CD4-positive, alpha-beta memory T cell (primary cell): ENCODE data around the gene FHOD3. TPM values are rescaled to one million over a fixed set of nuclear protein-coding genes. Genes with fewer than 3 reads are reported as not detected.

Experiments used
- CTCF ChIA-PET: fragments of 350-600 bp; sonication (Branson Sonifier 250); formaldehyde crosslinking; loops from one replicate; lab custom pipeline; 2021; ENCODE audit warnings: inconsistent platforms; ENCODE audit not compliant: partially characterized antibody; lab: Charles Lee
- POLR2A ChIA-PET: fragments of 350-600 bp; sonication (Branson Sonifier 250); formaldehyde crosslinking; loops from one replicate; lab custom pipeline; 2021; ENCODE audit not compliant: partially characterized antibody; lab: Charles Lee
- DNase-seq, 5 donors: peaks; one replicate each; pipeline versions ENCODE4 v3.0.0 to v3.0.0-alpha.2; 2020 to 2022; ENCODE audit warnings: mixed read lengths in 1 of 5
- H3K27ac ChIP-seq: one replicate; pipeline ENCODE4 v1.7.0; 2013; ENCODE audit warnings: low read depth, low read length
- H3K27me3 ChIP-seq: 2 replicates; pipeline ENCODE4 v1.7.0; 2013; ENCODE audit warnings: mild to moderate bottlenecking, low read length, moderate library complexity; ENCODE audit not compliant: insufficient read depth
- H3K36me3 ChIP-seq: 2 replicates; pipeline ENCODE4 v1.7.0; 2013; ENCODE audit warnings: mild to moderate bottlenecking, low read length, moderate library complexity; ENCODE audit not compliant: insufficient read depth
- H3K4me1 ChIP-seq: 2 replicates; pipeline ENCODE4 v1.7.0; 2013; ENCODE audit warnings: mild to moderate bottlenecking, low read length, moderate library complexity; ENCODE audit not compliant: insufficient read depth
- H3K4me3 ChIP-seq, 2 donors: one replicate each; pipeline ENCODE4 v1.7.0; 2013; ENCODE audit warnings: low read length in 2 of 2, mild to moderate bottlenecking in 1 of 2
- H3K9me3 ChIP-seq, 2 donors: one replicate each; pipeline ENCODE4 v1.7.0; 2013; ENCODE audit warnings: low read length in 2 of 2, control low read depth in 1 of 2; ENCODE audit not compliant: control insufficient read depth in 1 of 2
- H3K27ac Mint-ChIP-seq, 7 donors: one replicate each; pipeline ENCODE4 v1.8.0; 2020 to 2021; ENCODE audit warnings: mixed read lengths in 7 of 7, mild to moderate bottlenecking in 6 of 7, inconsistent platforms in 3 of 7, moderate library complexity in 3 of 7
- H3K27me3 Mint-ChIP-seq, 2 donors: one replicate each; pipeline ENCODE4 v1.8.0; 2020 to 2021; ENCODE audit warnings: mixed read lengths in 2 of 2
- H3K36me3 Mint-ChIP-seq, 2 donors: one replicate each; pipeline ENCODE4 v1.8.0; 2020 to 2021; ENCODE audit warnings: mixed read lengths in 2 of 2, inconsistent platforms in 1 of 2, mild to moderate bottlenecking in 1 of 2
- H3K4me1 Mint-ChIP-seq, 4 donors: one replicate each; pipeline ENCODE4 v1.8.0; 2020 to 2021; ENCODE audit warnings: mixed read lengths in 4 of 4, mild to moderate bottlenecking in 1 of 4
- H3K4me3 Mint-ChIP-seq, 8 donors: one replicate each; pipeline ENCODE4 v1.8.0; 2020 to 2021; ENCODE audit warnings: mixed read lengths in 8 of 8, mild to moderate bottlenecking in 7 of 8, moderate library complexity in 6 of 8, inconsistent platforms in 3 of 8
- H3K9me3 Mint-ChIP-seq, 8 donors: one replicate each; pipeline ENCODE4 v1.8.0; 2020 to 2021; ENCODE audit warnings: mixed read lengths in 8 of 8, mild to moderate bottlenecking in 5 of 8, inconsistent platforms in 3 of 8, moderate library complexity in 1 of 8
- intact Hi-C: fragments of 100-400 bp; cut with micrococcal nuclease; formaldehyde crosslinking; loops from one replicate; pipeline ENCODE4 v1.15.1; 2023
- polyA plus RNA-seq, 2 donors: library from polyadenylated mRNA; unstranded; fragments of 300-500 nt; fragmentation: Illumina TruSeq; gene quantifications; one replicate each; pipeline ENCODE4 v1.2.3, GENCODE V29; 2021
- total RNA-seq, 2 experiments: library from RNA; stranded (reverse); gene quantifications; one replicate each; pipeline ENCODE4 v1.2.3, GENCODE V29; 2021

Gene FHOD3
- total and polyA plus RNA-seq, 4 experiments from 2014 or later, result not detected

- Mint-ChIP-seq H3K4me3 (no peak overlapping the region), H3K9me3 (peaks cover 0 to 9% (median 0%) of the 10 kb centered on the region in 8 donors), H3K27me3 (peaks cover 0 to 11% of the 10 kb centered on the region in 2 donors), H3K36me3 (no peaks in the 10 kb centered on the region), H3K27ac (no peak overlapping the region), H3K4me1 (no peaks in the 10 kb centered on the region)
- H3K27me3 ChIP-seq, result no peaks in the 10 kb centered on the region
- no peak for DNase-seq
- intact Hi-C loops, result no loop called here
- no peaks in the 10 kb centered on the region for H3K36me3 ChIP-seq
- H3K9me3 ChIP-seq, result no peaks in the 10 kb centered on the region
- POLR2A ChIA-PET, result no interaction called here
- no peaks in the 10 kb centered on the region for H3K4me1 ChIP-seq
- CTCF ChIA-PET, result no interaction called here
- H3K4me3 ChIP-seq, result no peak overlapping the region
- no peak overlapping the region for H3K27ac ChIP-seq
These were observed 261.8 kb downstream of the FHOD3 start for GRCh38 chr18:36559149-36559857.

- no peak overlapping the region for H3K4me3 Mint-ChIP-seq
- CTCF ChIA-PET, result no interaction called here
- Histone ChIP-seq H3K27me3 (no peaks in the 10 kb centered on the region), H3K9me3 (no peaks in the 10 kb centered on the region), H3K36me3 (no peaks in the 10 kb centered on the region), H3K27ac (no peak overlapping the region), H3K4me3 (no peak overlapping the region), H3K4me1 (no peaks in the 10 kb centered on the region)
- no peaks in the 10 kb centered on the region for H3K36me3 Mint-ChIP-seq
- no peak overlapping the region for H3K27ac Mint-ChIP-seq
- peaks cover 0 to 17% of the 10 kb centered on the region in 2 donors for H3K27me3 Mint-ChIP-seq
- POLR2A ChIA-PET, result no interaction called here
- intact Hi-C loops, result no loop called here
- no peak for DNase-seq
- H3K9me3 Mint-ChIP-seq, result peaks cover 0 to 9% (median 0%) of the 10 kb centered on the region in 8 donors
- H3K4me1 Mint-ChIP-seq, result no peaks in the 10 kb centered on the region
These were observed 262.7 kb downstream of the FHOD3 start for GRCh38 chr18:36560187-36560586.

- ChIA-PET CTCF (no interaction called here), POLR2A (no interaction called here)
- H3K36me3 Mint-ChIP-seq, result no peaks in the 10 kb centered on the region
- Histone ChIP-seq H3K9me3 (no peaks in the 10 kb centered on the region), H3K4me3 (no peak overlapping the region), H3K36me3 (no peaks in the 10 kb centered on the region), H3K27me3 (no peaks in the 10 kb centered on the region), H3K4me1 (no peaks in the 10 kb centered on the region), H3K27ac (no peak overlapping the region)
- DNase-seq, result no peak
- H3K27me3 Mint-ChIP-seq, result peaks cover 3 to 17% of the 10 kb centered on the region in 2 donors
- H3K27ac Mint-ChIP-seq, result no peak overlapping the region
- intact Hi-C loops, result no loop called here
- peaks cover 0 to 9% (median 0%) of the 10 kb centered on the region in 8 donors for H3K9me3 Mint-ChIP-seq
- no peak overlapping the region for H3K4me3 Mint-ChIP-seq
- H3K4me1 Mint-ChIP-seq, result no peaks in the 10 kb centered on the region
These were observed 263.5 kb downstream of the FHOD3 start for GRCh38 chr18:36561046-36561445.

GRCh38 chr18:36564841-36565240 lies 267.3 kb downstream of the FHOD3 start:
- Mint-ChIP-seq H3K9me3 (peaks cover 0 to 2% (median 0%) of the 10 kb centered on the region in 8 donors), H3K27me3 (peaks cover 5 to 23% of the 10 kb centered on the region in 2 donors), H3K4me3 (no peak overlapping the region), H3K4me1 (no peaks in the 10 kb centered on the region), H3K27ac (no peak overlapping the region), H3K36me3 (no peaks in the 10 kb centered on the region)
- no peak for DNase-seq
- Histone ChIP-seq H3K27ac (no peak overlapping the region), H3K36me3 (no peaks in the 10 kb centered on the region), H3K4me1 (no peaks in the 10 kb centered on the region), H3K4me3 (no peak overlapping the region), H3K9me3 (no peaks in the 10 kb centered on the region), H3K27me3 (no peaks in the 10 kb centered on the region)
- intact Hi-C loops, result no loop called here
- CTCF ChIA-PET, result no interaction called here
- POLR2A ChIA-PET, result no interaction called here

GRCh38 chr18:36567800-36568199 lies 270.3 kb downstream of the FHOD3 start:
- no peak overlapping the region for H3K27ac Mint-ChIP-seq
- Histone ChIP-seq H3K4me1 (no peaks in the 10 kb centered on the region), H3K27ac (no peak overlapping the region), H3K27me3 (no peaks in the 10 kb centered on the region), H3K9me3 (no peaks in the 10 kb centered on the region), H3K4me3 (no peak overlapping the region), H3K36me3 (no peaks in the 10 kb centered on the region)
- intact Hi-C loops, result no loop called here
- ChIA-PET CTCF (no interaction called here), POLR2A (no interaction called here)
- DNase-seq, result no peak
- no peaks in the 10 kb centered on the region for H3K36me3 Mint-ChIP-seq
- H3K9me3 Mint-ChIP-seq, result peaks cover 0 to 2% (median 0%) of the 10 kb centered on the region in 8 donors
- H3K27me3 Mint-ChIP-seq, result peaks cover 5 to 20% of the 10 kb centered on the region in 2 donors
- peaks cover 0 to 2% (median 0%) of the 10 kb centered on the region in 4 donors for H3K4me1 Mint-ChIP-seq
- H3K4me3 Mint-ChIP-seq, result no peak overlapping the region

GRCh38 chr18:36568487-36568886 lies 271.0 kb downstream of the FHOD3 start:
- Mint-ChIP-seq H3K9me3 (peaks cover 0 to 2% (median 0%) of the 10 kb centered on the region in 8 donors), H3K36me3 (no peaks in the 10 kb centered on the region), H3K27me3 (peaks cover 5 to 19% of the 10 kb centered on the region in 2 donors), H3K27ac (no peak overlapping the region), H3K4me3 (no peak overlapping the region), H3K4me1 (peaks cover 0 to 2% (median 0%) of the 10 kb centered on the region in 4 donors)
- Histone ChIP-seq H3K27me3 (no peaks in the 10 kb centered on the region), H3K4me1 (no peaks in the 10 kb centered on the region), H3K36me3 (no peaks in the 10 kb centered on the region), H3K4me3 (no peak overlapping the region), H3K27ac (no peak overlapping the region), H3K9me3 (no peaks in the 10 kb centered on the region)
- no peak for DNase-seq
- intact Hi-C loops, result no loop called here
- CTCF ChIA-PET, result no interaction called here
- POLR2A ChIA-PET, result no interaction called here

GRCh38 chr18:36572135-36572856 lies 274.8 kb downstream of the FHOD3 start:
- ChIA-PET POLR2A (no interaction called here), CTCF (interaction anchor here (1.4 kb wide), 1 partner anchor 554 kb away, joined by 4 read pairs; no protein-coding TSS in a partner anchor)
- intact Hi-C loops, result loop anchor here (5.0 kb wide), 1 partner anchor 555 kb away; no protein-coding TSS in a partner anchor
- peak overlapping the region in 2 of 7 donors; percentile 37 to 72 for H3K27ac Mint-ChIP-seq
- no peak overlapping the region for H3K4me3 Mint-ChIP-seq
- H3K9me3 Mint-ChIP-seq, result no peaks in the 10 kb centered on the region
- Histone ChIP-seq H3K27ac (no peak overlapping the region), H3K9me3 (no peaks in the 10 kb centered on the region), H3K27me3 (no peaks in the 10 kb centered on the region), H3K4me1 (no peaks in the 10 kb centered on the region), H3K4me3 (no peak overlapping the region), H3K36me3 (no peaks in the 10 kb centered on the region)
- H3K27me3 Mint-ChIP-seq, result no peaks in the 10 kb centered on the region
- no peaks in the 10 kb centered on the region for H3K36me3 Mint-ChIP-seq
- DNase-seq, result no peak
- peaks cover 0 to 2% (median 0%) of the 10 kb centered on the region in 4 donors for H3K4me1 Mint-ChIP-seq
